Smooth muscle cell of the brain vasculature (primary cell): ENCODE measurements around the gene AGXT.

Experiments used
- DNase-seq: peaks from one replicate; pipeline ENCODE4 v3.0.0-alpha.2; 2012; ENCODE audit warnings: low read depth, low spot score

AGXT gene

DNA sequence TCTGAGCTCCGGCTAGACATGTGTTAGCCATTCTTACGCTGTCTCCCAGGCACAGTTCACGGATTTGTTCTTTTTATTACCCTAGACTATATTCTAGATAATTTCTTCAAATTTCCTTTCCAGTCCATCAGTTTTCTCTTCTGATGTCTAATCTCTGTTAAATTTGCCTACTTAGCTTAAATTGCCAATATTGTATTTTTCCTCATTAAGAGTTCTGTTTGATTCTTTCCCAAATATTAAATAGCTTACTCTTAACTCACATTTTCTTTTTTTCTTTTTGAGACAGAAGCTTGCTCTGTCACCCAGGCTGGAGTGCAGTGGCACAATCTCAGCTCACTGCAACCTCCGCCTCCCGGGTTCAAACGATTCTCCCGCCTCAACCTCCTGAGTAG, 58.8 kb downstream of the AGXT start:
- DNase-seq, result no peak

GRCh38 chr2:240928476-240929363, 60.1 kb downstream of the AGXT start:
- no peak for DNase-seq

GRCh38 chr2:240929364-240930095, 60.9 kb downstream of the AGXT start:
- no peak for DNase-seq
